Testis (tissue), 3 donors: ENCODE results near the gene ANTKMT. TPM values are rescaled to one million over a fixed set of nuclear protein-coding genes. Genes with fewer than 3 reads are reported as not detected.

Experiments used
- DNase-seq: peaks from one replicate; pipeline ENCODE4 v3.0.0-alpha.2; 2019
- H3K27ac ChIP-seq, 2 donors: fragments of 200-600 bp; sonication (generic); one replicate each; pipeline ENCODE4 v1.5.1; 2019
- H3K27me3 ChIP-seq: fragments of 200-600 bp; sonication (generic); one replicate; pipeline ENCODE4 v1.5.1; 2019
- H3K36me3 ChIP-seq: fragments of 200-600 bp; sonication (generic); one replicate; pipeline ENCODE4 v1.5.1; 2017; ENCODE audit warnings: low read depth; ENCODE audit errors: missing control alignments
- H3K4me1 ChIP-seq: fragments of 200-600 bp; sonication (generic); one replicate; pipeline ENCODE4 v1.5.1; 2019
- H3K4me3 ChIP-seq, 2 donors: fragments of 200-600 bp; sonication (generic); one replicate each; pipeline ENCODE4 v1.5.1; 2017 to 2019
- H3K9me3 ChIP-seq: fragments of 200-600 bp; sonication (generic); one replicate; pipeline ENCODE4 v1.5.1; 2017
- CTCF ChIP-seq, 3 experiments: fragments of 450-650 bp in 2 of 3; fragments of 200-600 bp in 1 of 3; sonication (generic) in 1 of 3; IDR thresholded peaks; one replicate each; pipeline ENCODE4 v1.5.1; 2016 to 2019; ENCODE audit warnings: antibody characterized with exemption in 3 of 3, mild to moderate bottlenecking in 2 of 3, moderate library complexity in 1 of 3
- POLR2A ChIP-seq: fragments of 450-650 bp; IDR thresholded peaks from one replicate; pipeline ENCODE4 v1.6.1; 2017; ENCODE audit warnings: antibody characterized with exemption, mild to moderate bottlenecking, moderate library complexity
- WGBS, 2 donors: methylation state at CpG; one replicate each; pipeline ENCODE4 v1.1.5; 2018; 5-methylcytosine and 5-hydroxymethylcytosine counted together
- intact Hi-C: fragments of 100-400 bp; cut with DNase I; formaldehyde crosslinking; loops from one replicate; pipeline ENCODE4 v1.15.1; 2023; ENCODE audit warnings: low total_unique reads
- polyA plus RNA-seq: library from polyadenylated mRNA; stranded (reverse); fragments of 350-450 nt; fragmentation: Illumina TruSeq; extraction: RNeasy Lipid Tissue Mini Kit (QIAGEN cat#74804); gene quantifications from one replicate; pipeline ENCODE4 v1.2.3, GENCODE V29; 2014; ENCODE audit warnings: low read depth, low replicate concordance; ENCODE audit not compliant: insufficient read depth
- total RNA-seq, 2 donors: library from RNA; depleted of rRNA; stranded (reverse); fragments of >200 nt; gene quantifications; one replicate each; pipeline ENCODE4 v1.2.3, GENCODE V29; 2016

ANTKMT gene
- total and polyA plus RNA-seq, 3 donors from 2014 or later = 68.5 to 108 (median 81.1) TPM

GRCh38 chr16:705431-706188 lies 15.3 kb upstream of the ANTKMT start, which contains the start of gene FBXL16:
FBXL16 (minus strand) TSS chr16:705801; CDS start chr16:697405, 8,396 bp downstream.
- H3K36me3 ChIP-seq = no peaks in the 10 kb centered on the region
- no peaks in the 10 kb centered on the region for H3K9me3 ChIP-seq
- TF ChIP-seq POLR2A (no peak), CTCF (IDR thresholded peaks at IDR 0.05) (no peak)
- intact Hi-C loops = no loop called here
- H3K4me1 ChIP-seq = peaks cover 5% of the 10 kb centered on the region
- DNase-seq = peak; percentile 54
- H3K4me3 ChIP-seq = peak within 1 kb of the TSS; percentile 12 to 34
- WGBS, 2 donors = 0 to 1% methylated on average over 4 to 44 of the region's 115 CpGs
- no peak within 1 kb of the TSS for H3K27ac ChIP-seq
- H3K27me3 ChIP-seq = no peaks in the 10 kb centered on the region

GRCh38 chr16:706189-707061 lies 14.5 kb upstream of the ANTKMT start:
- no peak for DNase-seq
- Histone ChIP-seq H3K36me3 (no peaks in the 10 kb centered on the region), H3K9me3 (no peaks in the 10 kb centered on the region), H3K27ac (no peak overlapping the region), H3K4me3 (peak overlapping the region in 1 of 2 donors; percentile 6), H3K4me1 (peaks cover 5% of the 10 kb centered on the region), H3K27me3 (no peaks in the 10 kb centered on the region)
- no peak for TF ChIP-seq POLR2A
- TF ChIP-seq CTCF (IDR thresholded peaks at IDR 0.05) = no peak
- 2 to 4% methylated on average over 15 to 49 of the region's 49 CpGs for WGBS, 2 donors
- intact Hi-C loops = no loop called here

GRCh38 chr16:707062-707538 lies 13.8 kb upstream of the ANTKMT start:
- H3K4me3 ChIP-seq = no peak overlapping the region
- no peaks in the 10 kb centered on the region for H3K27me3 ChIP-seq
- DNase-seq = no peak
- H3K9me3 ChIP-seq = no peaks in the 10 kb centered on the region
- TF ChIP-seq CTCF (IDR thresholded peaks at IDR 0.05) = no peak
- TF ChIP-seq POLR2A = no peak
- intact Hi-C loops = no loop called here
- H3K36me3 ChIP-seq = no peaks in the 10 kb centered on the region
- peaks cover 5% of the 10 kb centered on the region for H3K4me1 ChIP-seq
- 10 to 31% methylated on average over 4 to 14 of the region's 14 CpGs for WGBS, 2 donors
- H3K27ac ChIP-seq = no peak overlapping the region

GRCh38 chr16:708019-708418 lies 12.9 kb upstream of the ANTKMT start:
- TF ChIP-seq CTCF (IDR thresholded peaks at IDR 0.05) (no peak), POLR2A (no peak)
- intact Hi-C loops = no loop called here

More at GRCh38 chr16:708019-708418, 12.9 kb upstream of the ANTKMT start:
- H3K27ac ChIP-seq = no peak overlapping the region
- H3K4me3 ChIP-seq = no peak overlapping the region
- H3K36me3 ChIP-seq = no peaks in the 10 kb centered on the region
- H3K27me3 ChIP-seq = no peaks in the 10 kb centered on the region
- no peaks in the 10 kb centered on the region for H3K9me3 ChIP-seq
- WGBS, 2 donors = 67 to 70% methylated on average over 3 of the region's 3 CpGs
- peaks cover 5% of the 10 kb centered on the region for H3K4me1 ChIP-seq
- DNase-seq = no peak
